Suppressor macrophage treated with lipopolysaccharide for 4 hours (primary cell): ENCODE data around the gene SHISA2.

ENCODE experiments used
- DNase-seq: peaks from one replicate; pipeline ENCODE4 v3.0.0-alpha.2; 2020

The SHISA2 gene

DNA sequence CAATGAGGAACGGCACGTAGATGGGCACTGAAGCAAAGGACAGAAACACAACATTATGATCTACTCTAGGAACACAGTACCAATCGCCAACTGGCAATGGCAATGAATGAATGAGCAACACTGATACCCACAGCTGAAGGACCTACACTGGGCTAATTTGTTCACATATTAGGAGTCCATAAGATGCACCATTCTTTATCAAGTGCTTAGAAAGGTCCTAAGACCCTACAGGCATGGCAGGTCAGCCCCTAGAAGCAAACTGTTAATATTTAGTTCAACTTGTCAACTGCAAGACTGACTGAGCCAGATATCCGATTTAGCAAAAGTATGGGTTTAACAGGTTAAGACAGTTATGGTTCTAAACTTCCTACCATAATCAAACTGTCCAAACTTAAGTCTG is 4.8 kb downstream of the SHISA2 start:
- no peak for DNase-seq

DNA sequence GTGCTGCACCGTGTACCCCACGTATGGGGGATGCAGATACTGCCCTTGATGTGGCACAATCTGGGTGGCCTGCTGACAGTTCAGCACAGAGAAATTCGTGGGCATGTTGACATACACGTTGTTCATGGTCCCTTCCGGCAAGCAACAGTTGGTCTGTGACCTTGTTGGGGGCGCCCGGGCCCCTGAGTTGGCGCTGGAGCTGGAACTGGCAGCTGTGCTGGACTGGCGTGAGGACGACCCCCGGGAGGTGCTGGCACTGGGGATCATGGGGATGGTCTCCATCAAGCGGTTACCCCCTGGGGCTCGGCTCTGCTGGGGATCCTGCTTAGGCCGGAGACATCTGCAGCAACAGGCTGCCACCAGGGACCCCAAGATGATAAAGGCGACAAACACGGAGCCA is 5.2 kb downstream of the SHISA2 start:
- DNase-seq, result no peak

DNA sequence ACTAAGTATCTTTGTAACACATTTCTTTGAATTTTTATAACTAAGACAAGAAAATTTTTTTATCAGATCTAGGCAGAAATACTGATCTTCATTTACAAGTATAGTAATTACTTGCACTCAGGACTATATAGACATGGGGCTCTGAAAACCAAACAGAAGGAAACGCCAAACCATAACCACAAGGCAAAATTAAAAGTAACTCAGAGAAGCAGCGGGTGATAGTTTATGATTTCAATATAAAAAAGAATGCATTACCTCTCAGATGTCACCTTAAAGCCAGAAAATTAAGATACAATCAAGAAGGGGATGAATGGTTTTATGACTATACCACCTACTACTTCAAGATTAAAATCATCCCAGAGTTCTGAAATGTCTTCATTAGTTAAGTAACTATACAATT is 6.7 kb downstream of the SHISA2 start:
- DNase-seq, result no peak

- DNase-seq, result no peak
Observed at GRCh38 chr13:26042785-26043184, 9.0 kb downstream of the SHISA2 start.

- DNase-seq, result no peak
Observed at GRCh38 chr13:26041444-26041843, 10.4 kb downstream of the SHISA2 start.

GRCh38 chr13:26038931-26039475 is 12.8 kb downstream of the SHISA2 start:
- no peak for DNase-seq

- DNase-seq, result peak; percentile 8
Observed at GRCh38 chr13:26037302-26037701, 14.5 kb downstream of the SHISA2 start.

GRCh38 chr13:26036383-26036782 is 15.4 kb downstream of the SHISA2 start:
- DNase-seq, result no peak

DNA sequence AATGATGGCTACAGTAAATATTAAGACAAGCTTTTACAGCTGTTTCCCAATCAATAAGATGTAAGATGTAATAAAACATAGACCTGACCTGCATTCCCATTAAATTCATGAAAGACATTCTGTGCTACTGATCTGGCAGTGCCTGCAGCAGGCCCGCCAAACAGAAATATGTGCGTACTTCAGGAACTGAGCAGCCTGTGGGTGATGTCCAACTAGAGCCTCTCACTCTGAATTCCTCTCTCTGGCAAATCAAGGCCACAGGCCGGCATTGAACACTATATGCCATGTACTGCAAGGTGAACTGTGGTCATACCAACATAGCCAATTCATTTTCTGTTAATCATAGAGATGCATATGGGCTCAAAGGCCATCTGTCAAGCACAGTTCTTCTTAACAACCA is 17.8 kb downstream of the SHISA2 start:
- DNase-seq, result no peak

DNA sequence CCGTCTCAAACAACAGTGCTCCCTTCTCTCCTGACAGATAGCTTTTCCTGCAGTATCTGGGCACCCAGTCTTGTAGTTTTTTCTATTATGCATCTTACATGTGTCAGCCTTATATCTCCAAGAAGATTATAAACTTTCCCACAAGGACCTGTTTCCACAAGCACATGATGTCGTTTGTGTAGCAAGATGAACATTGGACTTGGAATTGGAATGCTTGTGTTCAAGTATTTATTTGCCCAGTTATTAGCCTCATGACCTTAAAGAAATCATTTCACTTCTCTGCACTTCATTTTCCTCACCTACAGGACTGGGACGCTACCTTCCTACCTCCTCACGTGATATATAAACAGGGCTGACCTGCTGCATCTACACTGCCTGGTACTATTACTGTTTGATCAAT is 21.5 kb downstream of the SHISA2 start:
- no peak for DNase-seq

GRCh38 chr13:26029581-26030136 is 22.2 kb downstream of the SHISA2 start:
- no peak for DNase-seq

DNA sequence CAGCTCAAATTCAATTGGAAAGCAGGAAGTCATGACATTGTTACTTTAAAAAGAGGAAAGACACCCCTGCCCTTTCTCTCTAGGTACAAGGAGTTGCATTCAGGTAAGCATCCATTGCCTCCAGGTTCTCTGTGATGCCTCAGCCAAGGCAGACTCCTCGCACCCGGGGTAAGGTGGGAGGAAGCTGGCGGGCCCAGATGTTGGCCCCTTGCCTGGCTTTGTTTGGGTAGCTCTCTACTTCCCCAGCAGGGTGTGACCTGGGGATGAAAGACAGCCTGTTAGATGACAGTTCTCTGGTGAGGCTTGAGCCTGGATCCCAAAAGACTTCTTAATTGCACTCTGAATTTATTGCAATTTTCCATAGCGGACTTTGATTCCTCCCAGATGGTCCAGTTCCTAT is 25.6 kb downstream of the SHISA2 start:
- DNase-seq, result no peak

DNA sequence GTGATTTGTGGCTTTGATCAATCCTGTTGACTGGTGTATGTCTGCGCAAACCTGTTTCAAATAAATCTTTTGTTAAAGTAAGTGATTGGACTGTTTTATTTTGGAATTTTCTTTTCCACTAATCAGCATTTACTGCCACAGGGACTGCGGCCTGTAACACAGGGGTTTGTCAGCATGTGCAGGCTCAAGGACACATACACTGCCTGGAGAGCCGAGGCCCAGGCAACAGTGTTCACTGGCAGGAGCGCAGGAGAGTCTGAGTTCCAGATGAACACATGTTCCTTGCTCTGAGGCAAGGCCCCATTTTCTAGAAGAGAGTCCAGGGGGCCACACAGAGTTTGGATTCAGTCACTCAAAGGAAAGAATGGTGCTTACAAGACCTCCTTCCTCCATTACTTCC is 26.0 kb downstream of the SHISA2 start:
- DNase-seq, result no peak

GRCh38 chr13:26025196-26025595 is 26.6 kb downstream of the SHISA2 start:
- no peak for DNase-seq

DNA sequence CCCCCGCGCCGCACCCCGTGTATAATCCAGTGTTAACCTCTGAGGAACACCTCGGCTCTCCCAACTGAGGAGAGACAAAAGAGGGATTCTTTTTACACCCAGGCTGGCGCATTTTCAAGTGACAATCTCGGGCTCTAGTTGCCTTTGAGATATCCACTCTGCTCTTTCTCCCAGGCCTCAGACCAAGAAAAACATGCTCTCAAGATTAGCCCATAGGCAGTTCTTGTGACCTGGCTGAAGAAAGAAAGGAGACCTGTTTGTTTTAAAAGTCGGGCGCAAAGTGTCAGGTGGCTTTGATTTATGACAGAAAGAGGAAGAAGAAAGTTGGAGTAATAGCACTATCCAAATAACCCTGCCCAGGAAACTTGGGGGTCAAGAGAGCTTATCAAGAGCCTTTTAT is 27.3 kb downstream of the SHISA2 start:
- DNase-seq, result no peak

GRCh38 chr13:26022538-26023292 is 29.1 kb downstream of the SHISA2 start:
- no peak for DNase-seq

DNA sequence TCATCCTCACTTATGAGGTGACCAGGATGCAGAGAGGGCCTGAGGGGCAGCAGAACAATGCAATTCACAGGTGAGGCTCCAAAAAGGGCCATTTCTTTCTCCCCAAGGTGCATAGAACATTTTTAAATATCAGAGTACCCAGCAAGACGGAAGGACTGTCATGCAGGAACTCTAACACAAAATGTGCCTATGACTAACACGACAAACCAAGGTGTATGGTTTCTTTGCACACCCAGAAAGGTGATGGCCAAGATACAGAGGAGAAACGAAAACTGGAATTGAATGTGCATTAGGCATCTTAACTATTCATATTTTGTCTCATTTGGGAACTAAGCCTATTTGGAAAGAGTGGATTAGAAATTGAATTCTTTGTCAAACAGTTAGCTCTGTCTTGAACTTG is 29.9 kb downstream of the SHISA2 start:
- no peak for DNase-seq

- no peak for DNase-seq
Observed at GRCh38 chr13:26021516-26021915, 30.3 kb downstream of the SHISA2 start.

DNA sequence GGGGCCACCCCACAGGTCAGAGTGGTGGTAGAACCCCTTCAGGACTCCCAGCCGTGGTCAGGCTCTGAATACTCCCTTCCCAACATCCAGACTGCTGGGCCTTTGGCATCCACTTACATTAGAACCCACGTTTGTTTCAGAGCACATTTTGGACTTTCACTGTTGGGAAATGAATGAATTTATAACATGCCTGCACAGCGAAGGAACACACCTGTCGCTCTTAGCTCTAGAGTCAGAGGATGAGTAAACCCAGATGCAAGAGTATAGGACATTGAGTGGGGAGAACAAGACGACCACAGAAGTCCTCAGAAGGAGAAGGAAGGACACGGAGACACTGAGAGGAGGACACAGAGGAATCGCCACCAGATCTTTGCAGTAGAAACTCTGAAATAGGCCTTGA is 30.9 kb downstream of the SHISA2 start:
- no peak for DNase-seq

DNA sequence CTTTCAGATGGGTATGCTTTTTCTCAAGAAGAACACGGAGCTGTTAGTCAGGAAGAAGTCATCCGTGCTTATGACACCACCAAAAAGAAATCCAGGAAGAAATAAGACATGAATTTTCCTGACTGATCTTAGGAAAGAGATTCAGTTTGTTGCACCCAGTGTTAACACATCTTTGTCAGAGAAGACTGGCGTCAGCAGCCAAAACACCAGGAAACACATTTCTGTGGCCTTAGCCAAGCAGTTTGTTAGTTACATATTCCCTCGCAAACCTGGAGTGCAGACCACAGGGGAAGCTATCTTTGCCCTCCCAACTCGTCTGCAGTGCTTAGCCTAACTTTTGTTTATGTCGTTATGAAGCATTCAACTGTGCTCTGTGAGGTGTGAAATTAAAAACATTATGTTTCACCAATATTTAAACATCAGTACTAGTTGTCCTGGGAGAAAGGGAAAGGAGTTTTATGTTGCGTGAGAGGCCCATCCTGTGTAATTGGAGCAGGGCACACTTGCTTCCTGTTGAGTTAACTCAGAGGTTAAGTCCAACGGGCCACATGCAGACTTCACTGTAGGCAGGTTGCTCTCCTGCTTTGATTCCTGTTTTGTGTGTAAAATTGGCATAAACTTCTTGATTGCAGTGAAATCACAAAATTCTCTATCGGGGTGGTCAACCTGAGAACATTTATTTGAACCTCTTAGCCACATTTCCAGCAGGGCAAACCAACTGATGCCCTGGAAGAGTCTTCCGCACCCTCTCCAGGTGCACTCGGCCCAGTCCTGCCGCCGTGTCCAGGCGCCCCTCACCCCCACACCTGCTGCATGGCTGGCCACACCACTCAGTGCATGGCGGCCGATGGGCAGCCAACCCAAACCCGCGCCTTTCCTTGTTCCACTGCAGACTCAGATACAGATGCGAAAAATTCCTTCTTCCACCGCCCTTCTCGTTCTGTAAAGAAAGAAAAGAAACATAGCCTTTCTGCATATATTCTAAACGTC is 31.6 kb downstream of the SHISA2 start:
- DNase-seq, result no peak

GRCh38 chr13:26019251-26019650 is 32.6 kb downstream of the SHISA2 start:
- no peak for DNase-seq

DNA sequence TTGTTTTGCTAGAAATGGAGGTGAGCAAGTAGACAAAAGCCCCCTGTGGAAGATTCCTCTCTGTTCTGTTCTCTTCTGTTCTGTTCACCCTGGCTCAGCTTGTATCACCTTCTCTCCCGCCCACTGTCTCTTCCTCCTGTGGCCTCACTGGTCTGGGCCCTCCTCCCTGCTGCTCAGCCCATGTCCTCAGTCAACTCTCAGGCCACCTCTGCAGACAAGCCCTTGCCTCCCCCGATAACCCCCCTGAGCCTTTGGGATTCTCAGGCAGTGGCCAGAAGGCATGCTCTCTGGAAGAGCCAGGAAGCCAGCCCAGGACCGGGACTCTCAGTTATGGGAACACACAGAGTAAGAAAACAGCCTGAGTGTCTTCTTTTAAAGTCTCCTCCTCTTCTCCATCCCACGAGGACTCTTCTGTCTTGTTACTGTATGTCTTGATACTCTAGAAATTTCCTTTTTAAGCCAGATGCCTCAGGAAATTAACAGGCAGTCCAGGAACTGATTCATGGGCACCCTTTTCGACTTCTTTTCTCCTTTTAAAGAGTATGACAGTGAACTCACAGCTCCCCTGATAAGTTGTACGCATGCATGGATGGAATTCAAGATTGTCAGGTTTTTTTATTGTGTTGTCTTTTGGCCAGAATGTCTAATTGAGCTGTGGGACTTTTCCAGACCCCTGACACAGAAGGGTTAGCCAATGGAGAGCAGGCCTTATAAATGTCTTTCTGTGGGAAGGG is 33.7 kb downstream of the SHISA2 start:
- DNase-seq, result no peak
